Lower lobe of right lung (tissue), 2 donors: Measurements from ENCODE around the gene INTS1. TPM values are rescaled to one million over a fixed set of nuclear protein-coding genes. Genes with fewer than 3 reads are reported as not detected.

ENCODE experiments used
- ATAC-seq, 2 donors: fragments of 200-7000 bp; cut with Tn5 transposase; one replicate each; pipeline ENCODE4 v1.9.1; 2020 to 2022; ENCODE audit warnings: mild to moderate bottlenecking in 2 of 2, moderate library complexity in 2 of 2
- DNase-seq: peaks from one replicate; pipeline ENCODE4 v3.0.0-alpha.2; 2020
- H3K27ac ChIP-seq: fragments of 200-600 bp; one replicate; pipeline ENCODE4 v1.8.0; 2022
- H3K27me3 ChIP-seq: fragments of 200-600 bp; one replicate; pipeline ENCODE4 v1.8.0; 2022; ENCODE audit warnings: low read depth
- H3K36me3 ChIP-seq: fragments of 200-600 bp; one replicate; pipeline ENCODE4 v1.8.0; 2022; ENCODE audit warnings: mild to moderate bottlenecking
- H3K4me1 ChIP-seq: fragments of 200-600 bp; one replicate; pipeline ENCODE4 v1.8.0; 2022
- H3K4me3 ChIP-seq: fragments of 200-600 bp; one replicate; pipeline ENCODE4 v1.8.0; 2022; ENCODE audit warnings: mild to moderate bottlenecking
- H3K9me3 ChIP-seq: fragments of 200-600 bp; one replicate; pipeline ENCODE4 v1.8.0; 2022
- intact Hi-C: fragments of 100-400 bp; cut with DNase I; formaldehyde crosslinking; loops from one replicate; pipeline ENCODE4 v1.11.0; 2022
- total RNA-seq: library from RNA; stranded (reverse); fragmentation: NEBNext Ultra II Directional; extraction: Animal tissue kit (Norgen Biotek cat#: 25700); gene quantifications from one replicate; pipeline ENCODE4 v1.2.1, GENCODE V29; 2021
- TF ChIP-seq, protein P1 (sequence below): fragments of 200-600 bp; IDR thresholded peaks from one replicate; pipeline ENCODE4 v1.8.0; 2022; ENCODE audit warnings: antibody characterized with exemption, mild to moderate bottlenecking
- donor health status: DM: no; HTN: yes; CAD: no; lungs with severe emphysema.

INTS1 gene
- total RNA-seq, 1 donor from 2014 or later = 50.8 TPM

DNA sequence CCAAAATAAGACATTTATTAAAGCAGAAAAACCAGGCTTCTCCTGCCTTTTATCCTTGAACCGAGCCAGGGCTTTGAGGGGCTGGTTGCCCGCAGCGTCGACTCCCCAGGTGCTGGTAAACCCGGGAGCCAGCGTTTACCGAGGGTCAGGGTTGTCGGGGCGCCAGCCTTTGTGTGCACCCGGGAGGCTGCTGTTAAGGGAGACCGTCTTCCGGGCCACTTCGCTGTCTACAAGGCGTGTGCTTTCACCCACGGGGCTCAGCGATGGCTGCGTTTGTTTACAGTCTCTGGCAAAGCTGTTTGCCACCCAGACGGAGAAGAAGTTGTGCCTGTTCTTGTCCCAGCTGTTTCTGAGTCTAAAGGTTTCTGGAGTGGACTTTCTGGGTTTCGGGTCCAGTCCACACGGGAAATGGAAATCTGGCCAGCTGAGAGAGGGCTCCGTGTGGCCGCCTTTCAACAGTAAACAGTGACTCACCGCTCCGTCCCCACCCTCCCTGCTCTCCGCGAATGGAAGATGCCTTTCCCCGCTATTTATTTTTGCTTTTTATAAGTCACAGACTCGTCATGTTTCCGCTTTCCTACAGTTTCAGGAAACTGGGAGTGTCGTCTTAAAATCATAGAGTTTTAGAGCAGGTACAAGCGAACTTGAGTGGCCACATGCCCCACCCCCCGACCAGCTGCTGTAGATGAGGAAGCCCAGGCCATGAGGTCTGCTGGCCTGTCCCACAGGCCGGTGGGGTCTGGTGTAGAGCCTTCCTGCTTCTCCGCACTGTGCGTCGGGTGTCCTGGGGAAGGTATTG lies 28.5 kb upstream of the INTS1 start:
- DNase-seq = peak; percentile 93
- Histone ChIP-seq H3K27ac (peak overlapping the region; percentile 91), H3K27me3 (peaks cover 4% of the 10 kb centered on the region), H3K4me1 (peaks cover 51% of the 10 kb centered on the region), H3K9me3 (no peaks in the 10 kb centered on the region), H3K36me3 (peaks cover 16% of the 10 kb centered on the region), H3K4me3 (peak overlapping the region; percentile 75)
- intact Hi-C loops = no loop called here
- peak; percentile 67 to 78 for ATAC-seq
- TF ChIP-seq, protein P1, sequence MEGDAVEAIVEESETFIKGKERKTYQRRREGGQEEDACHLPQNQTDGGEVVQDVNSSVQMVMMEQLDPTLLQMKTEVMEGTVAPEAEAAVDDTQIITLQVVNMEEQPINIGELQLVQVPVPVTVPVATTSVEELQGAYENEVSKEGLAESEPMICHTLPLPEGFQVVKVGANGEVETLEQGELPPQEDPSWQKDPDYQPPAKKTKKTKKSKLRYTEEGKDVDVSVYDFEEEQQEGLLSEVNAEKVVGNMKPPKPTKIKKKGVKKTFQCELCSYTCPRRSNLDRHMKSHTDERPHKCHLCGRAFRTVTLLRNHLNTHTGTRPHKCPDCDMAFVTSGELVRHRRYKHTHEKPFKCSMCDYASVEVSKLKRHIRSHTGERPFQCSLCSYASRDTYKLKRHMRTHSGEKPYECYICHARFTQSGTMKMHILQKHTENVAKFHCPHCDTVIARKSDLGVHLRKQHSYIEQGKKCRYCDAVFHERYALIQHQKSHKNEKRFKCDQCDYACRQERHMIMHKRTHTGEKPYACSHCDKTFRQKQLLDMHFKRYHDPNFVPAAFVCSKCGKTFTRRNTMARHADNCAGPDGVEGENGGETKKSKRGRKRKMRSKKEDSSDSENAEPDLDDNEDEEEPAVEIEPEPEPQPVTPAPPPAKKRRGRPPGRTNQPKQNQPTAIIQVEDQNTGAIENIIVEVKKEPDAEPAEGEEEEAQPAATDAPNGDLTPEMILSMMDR = no peak

DNA sequence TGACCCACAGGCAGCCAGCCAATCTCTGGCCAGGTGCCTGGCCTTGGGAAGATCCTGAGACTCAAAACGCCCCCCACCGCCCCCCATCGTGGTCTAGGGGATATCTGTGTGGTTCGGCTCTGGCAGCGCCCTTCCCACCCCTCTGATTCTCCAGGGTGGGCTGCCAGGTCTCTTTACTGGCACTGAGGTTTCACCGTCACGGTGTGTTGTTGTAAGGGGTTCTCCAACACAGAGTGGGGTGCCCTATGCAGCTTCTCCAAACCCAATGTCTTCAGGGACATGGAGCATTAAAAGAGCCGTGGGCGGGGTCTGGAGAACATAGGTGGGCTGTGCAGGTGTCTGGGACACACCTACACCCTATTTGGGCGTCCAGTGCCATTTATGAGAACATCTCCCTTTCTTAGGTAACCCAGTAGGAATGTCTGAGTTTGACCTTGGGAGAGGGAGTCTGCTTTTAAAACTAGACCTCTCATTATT lies 27.8 kb upstream of the INTS1 start:
- Histone ChIP-seq H3K27me3 (peaks cover 4% of the 10 kb centered on the region), H3K9me3 (no peaks in the 10 kb centered on the region), H3K4me3 (peak overlapping the region; percentile 75), H3K27ac (peak overlapping the region; percentile 91), H3K4me1 (peaks cover 49% of the 10 kb centered on the region), H3K36me3 (peaks cover 16% of the 10 kb centered on the region)
- no peak for ATAC-seq
- intact Hi-C loops = no loop called here
- TF ChIP-seq, protein P1 = no peak
- DNase-seq = no peak

DNA sequence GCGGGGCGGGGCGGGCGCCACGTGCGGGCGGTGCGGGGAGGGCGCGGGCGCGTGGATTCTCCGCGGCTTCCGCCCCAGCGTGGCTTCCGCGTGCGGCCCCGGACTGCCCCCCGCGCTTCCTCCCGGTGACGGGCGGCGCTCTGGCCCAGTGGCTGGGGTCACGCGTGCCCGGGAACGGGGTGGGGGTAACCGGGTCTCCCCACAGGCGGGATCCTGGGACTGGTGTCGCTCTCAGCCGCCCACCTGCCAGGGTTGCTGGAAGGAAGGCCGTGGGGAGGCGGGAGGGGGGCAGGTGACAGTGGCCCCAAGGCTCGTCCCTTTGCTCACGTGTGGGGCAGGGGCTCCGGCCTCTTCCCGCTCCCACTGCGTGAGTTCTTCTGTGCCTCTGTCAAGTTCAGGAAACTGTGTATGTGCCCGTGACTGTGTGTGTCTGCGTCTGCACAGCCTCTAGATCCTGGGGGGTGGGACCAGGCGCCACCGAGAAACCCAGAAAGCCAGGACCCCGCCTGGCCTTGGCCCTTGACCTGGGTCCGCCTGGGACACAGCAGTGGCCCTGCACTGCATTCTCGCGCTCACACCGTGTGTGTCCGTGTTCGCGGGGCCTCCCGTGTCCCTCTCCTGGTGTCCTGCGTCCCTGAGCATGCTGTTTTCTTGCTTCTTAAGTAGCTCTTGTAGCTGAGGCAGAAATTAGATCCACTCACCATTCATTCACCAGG lies 27.2 kb upstream of the INTS1 start:
- Histone ChIP-seq H3K9me3 (no peaks in the 10 kb centered on the region), H3K4me3 (peak overlapping the region; percentile 75), H3K27ac (peak overlapping the region; percentile 91), H3K4me1 (peaks cover 44% of the 10 kb centered on the region), H3K27me3 (peaks cover 4% of the 10 kb centered on the region), H3K36me3 (peaks cover 16% of the 10 kb centered on the region)
- DNase-seq (no peak), ATAC-seq (peak; percentile 20 to 41)
- intact Hi-C loops = no loop called here
- TF ChIP-seq, protein P1 = no peak

DNA sequence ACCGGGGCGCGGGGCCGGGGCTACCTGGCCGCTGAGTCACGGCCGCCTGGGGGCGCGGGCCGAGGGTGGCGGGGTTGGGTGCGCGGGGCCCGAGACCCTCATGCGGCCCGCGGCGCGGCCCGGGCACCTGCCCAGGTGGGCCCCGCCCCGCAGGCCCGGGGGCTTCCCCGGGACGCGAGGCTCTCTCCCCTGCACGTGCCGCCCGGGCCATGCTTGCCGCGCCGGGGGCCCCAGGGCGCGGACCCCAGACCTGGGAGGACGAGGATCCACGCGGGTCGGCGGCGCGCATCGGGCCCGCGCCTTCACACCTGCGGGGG lies 26.7 kb upstream of the INTS1 start:
- H3K27ac ChIP-seq = peak overlapping the region; percentile 91
- H3K4me1 ChIP-seq = peaks cover 38% of the 10 kb centered on the region
- H3K9me3 ChIP-seq = no peaks in the 10 kb centered on the region
- H3K36me3 ChIP-seq = peaks cover 11% of the 10 kb centered on the region
- intact Hi-C loops = no loop called here
- ATAC-seq (no peak), DNase-seq (no peak)
- TF ChIP-seq, protein P1 = no peak
- peaks cover 4% of the 10 kb centered on the region for H3K27me3 ChIP-seq
- H3K4me3 ChIP-seq = peak overlapping the region; percentile 75

DNA sequence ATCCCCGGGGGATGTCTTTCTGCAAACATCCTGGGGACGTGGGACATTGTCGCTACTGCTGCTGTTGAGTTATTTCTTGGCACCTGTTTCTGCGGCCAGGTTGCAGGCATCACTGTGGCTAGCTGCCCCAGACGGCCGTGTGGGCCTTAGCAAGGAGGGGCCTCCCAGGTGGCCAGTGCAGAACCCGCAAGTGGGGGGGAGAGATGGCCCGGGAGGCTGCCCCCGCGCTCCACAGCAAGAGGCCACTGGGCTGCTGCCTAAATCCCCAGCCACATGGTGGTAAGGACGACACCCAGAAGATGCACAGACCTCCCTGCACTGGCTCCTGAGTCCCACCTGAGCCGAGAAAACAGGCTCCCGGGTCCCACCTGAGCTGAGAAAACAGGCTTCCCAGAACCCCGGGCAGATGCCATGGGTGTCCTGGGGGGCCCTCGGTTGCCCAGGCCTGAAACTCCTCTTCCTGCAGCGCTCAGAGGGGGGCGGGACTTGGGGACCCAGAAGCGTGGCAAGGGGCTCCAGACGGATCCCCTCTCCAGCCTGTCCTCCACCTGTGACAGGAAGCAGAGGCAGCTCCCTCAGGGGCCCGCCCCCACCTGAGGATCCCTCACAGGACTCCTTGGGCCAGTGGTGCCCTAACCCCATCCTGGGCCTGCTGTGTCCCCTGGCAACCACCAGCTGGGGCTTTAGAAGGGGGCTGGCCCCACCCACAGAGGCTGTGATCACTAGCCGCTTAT lies 25.4 kb upstream of the INTS1 start:
- intact Hi-C loops = no loop called here
- DNase-seq (no peak), ATAC-seq (no peak)
- H3K4me1 ChIP-seq = peaks cover 30% of the 10 kb centered on the region
- TF ChIP-seq, protein P1 = no peak
- H3K27ac ChIP-seq = no peak overlapping the region
- H3K27me3 ChIP-seq = peaks cover 4% of the 10 kb centered on the region
- no peaks in the 10 kb centered on the region for H3K9me3 ChIP-seq
- H3K36me3 ChIP-seq = no peaks in the 10 kb centered on the region
- H3K4me3 ChIP-seq = no peak overlapping the region
